HL-60 (cell line): ENCODE data around the gene BRS3.

Experiments
- DNase-seq, 2 experiments: peaks; one replicate each; pipeline ENCODE4 v3.0.0-alpha.2; 2010 to 2020; ENCODE audit warnings: low read depth in 1 of 2, low spot score in 1 of 2
- H3K27ac ChIP-seq: fragments of 250-450 bp; sonication (Bioruptor Pico); replicated peaks from 2 replicates; pipeline ENCODE4 v1.5.1; 2020; ENCODE audit warnings: mild to moderate bottlenecking, moderate library complexity
- H3K27me3 ChIP-seq: fragments of 250-450 bp; sonication (Bioruptor Pico); 2 replicates; pipeline ENCODE4 v1.5.1; 2021; ENCODE audit warnings: mild to moderate bottlenecking, moderate library complexity; ENCODE audit not compliant: insufficient read depth, poor library complexity, severe bottlenecking
- H3K4me3 ChIP-seq: replicated peaks from 2 replicates; pipeline ENCODE4 v1.5.1; 2011; ENCODE audit warnings: mild to moderate bottlenecking, control low read depth, low read length; ENCODE audit not compliant: insufficient read depth
- CTCF ChIP-seq: IDR thresholded peaks from one replicate; pipeline ENCODE4 v1.5.1; 2011; ENCODE audit warnings: low read length, control low read depth, inconsistent platforms; ENCODE audit not compliant: insufficient read depth
- GABPA ChIP-seq: IDR thresholded peaks from 2 replicates; pipeline ENCODE4 v1.6.1; 2012; ENCODE audit warnings: low read depth
- POLR2AphosphoS5 ChIP-seq: IDR thresholded peaks from 2 replicates; pipeline ENCODE4 v1.6.1; 2012; ENCODE audit warnings: low read depth
- REST ChIP-seq: IDR thresholded peaks from 2 replicates; pipeline ENCODE4 v1.6.1; 2012; ENCODE audit warnings: low read depth; ENCODE audit not compliant: insufficient replicate concordance
- SPI1 ChIP-seq: IDR thresholded peaks from 2 replicates; pipeline ENCODE4 v1.6.1; 2012; ENCODE audit warnings: low read depth, mild to moderate bottlenecking, borderline replicate concordance

The BRS3 gene

GRCh38 chrX:136447308-136447707 lies 40.4 kb upstream of the BRS3 start:
- no peaks in the 10 kb centered on the region for H3K27me3 ChIP-seq

GRCh38 chrX:136447968-136448367 lies 39.8 kb upstream of the BRS3 start:
- TF ChIP-seq SPI1: no peak
- TF ChIP-seq POLR2AphosphoS5: no peak
- TF ChIP-seq CTCF: no peak
- TF ChIP-seq REST: no peak
- no peak for TF ChIP-seq GABPA
- no peak overlapping the region for H3K4me3 ChIP-seq
- no peak overlapping the region for H3K27ac ChIP-seq
- no peak for DNase-seq
- no peaks in the 10 kb centered on the region for H3K27me3 ChIP-seq

More at GRCh38 chrX:136447308-136447707, 40.4 kb upstream of the BRS3 start:
- Histone ChIP-seq H3K4me3 (no peak overlapping the region), H3K27ac (no peak overlapping the region)
- no peak for DNase-seq
- TF ChIP-seq CTCF: no peak
- TF ChIP-seq POLR2AphosphoS5: no peak
- no peak for TF ChIP-seq GABPA
- no peak for TF ChIP-seq REST
- TF ChIP-seq SPI1: no peak

GRCh38 chrX:136450050-136450830 lies 37.5 kb upstream of the BRS3 start:
- no peak for DNase-seq
- Histone ChIP-seq H3K27me3 (no peaks in the 10 kb centered on the region), H3K27ac (no peak overlapping the region), H3K4me3 (no peak overlapping the region)
- TF ChIP-seq REST (no peak), SPI1 (no peak), CTCF (no peak)
